OCI-LY7 (cell line): ENCODE results near the gene UMPS.

ENCODE experiments used
- CTCF ChIP-seq: fragments of 200-600 bp; sonication (generic); conservative IDR thresholded peaks from 2 replicates; pipeline ENCODE4 v1.5.1; 2014; ENCODE audit warnings: mild to moderate bottlenecking, antibody characterized with exemption, low read length, moderate library complexity, mixed read lengths
- EZH2phosphoT487 ChIP-seq: fragments of 200-600 bp; sonication (generic); IDR thresholded peaks from 2 replicates; pipeline ENCODE4 v1.6.1; 2018; ENCODE audit warnings: low read depth, borderline replicate concordance, mild to moderate bottlenecking, mixed run types, antibody characterized with exemption, low read length, moderate library complexity, mixed read lengths

GRCh38 chr3:124769462-124769861 lies 39.2 kb downstream of the UMPS start:
- TF ChIP-seq CTCF: no peak
- no peak for TF ChIP-seq EZH2phosphoT487
